GM12878 (cell line): Measurements from ENCODE around the gene DNAJC11. TPM values are rescaled to one million over a fixed set of nuclear protein-coding genes. Genes with fewer than 3 reads are reported as not detected.

ENCODE experiments used
- ATAC-seq: fragments of 200-7000 bp; cut with Tn5 transposase; 3 replicates; pipeline ENCODE4 v1.9.1; 2020; ENCODE audit warnings: mild to moderate bottlenecking, moderate library complexity
- BruUV-seq: library from RNA; stranded (reverse); fragments of 400-500 nt; replicated peaks from 2 replicates; lab custom pipeline; 2021; lab: Mats Ljungman, UMichigan
- CTCF ChIA-PET: fragments of 300-600 bp; sonication (Branson Sonifier 250); formaldehyde crosslinking; extraction: SDS; loops from one replicate; lab custom pipeline; 2021; ENCODE audit warnings: inconsistent platforms; lab: Yijun Ruan, JAX
- POLR2A ChIA-PET: fragments of 350-600 bp; formaldehyde crosslinking; extraction: SDS; loops from one replicate; lab custom pipeline; 2021; ENCODE audit warnings: inconsistent platforms; lab: Charles Lee
- RAD21 ChIA-PET: fragments of 300-600 bp; sonication (Branson Sonifier 250); formaldehyde crosslinking; loops from one replicate; lab custom pipeline; 2023; ENCODE audit warnings: antibody characterized with exemption; ENCODE audit not compliant: unreplicated experiment; lab: Charles Lee
- SMC1A ChIA-PET: fragments of 300-600 bp; sonication (Branson Sonifier 250); formaldehyde crosslinking; loops from one replicate; lab custom pipeline; 2023; ENCODE audit not compliant: unreplicated experiment, uncharacterized antibody; lab: Charles Lee
- DNase-seq: peaks from one replicate; pipeline ENCODE4 v3.0.0-alpha.2; 2011; ENCODE audit warnings: low read depth, low spot score
- FAIRE-seq: peaks from 3 replicates; lab custom pipeline; 2011; peaks lifted over from hg19 to GRCh38; lab: Jason Lieb, UNC
- H2AFZ ChIP-seq: 2 replicates; pipeline ENCODE4 v1.6.0; 2011; ENCODE audit warnings: low read depth, low read length, control low read depth; ENCODE audit not compliant: control insufficient read depth
- H3K27ac ChIP-seq: 2 replicates; pipeline ENCODE4 v1.5.1; 2011; ENCODE audit warnings: control low read depth; ENCODE audit not compliant: control insufficient read depth, insufficient read depth
- H3K27me3 ChIP-seq, 2 experiments: replicated peaks in 1 of 2; 2 replicates each; pipeline versions ENCODE4 v1.6.0 to v1.6.1; 2011; ENCODE audit warnings: low read length in 1 of 2; ENCODE audit not compliant: control insufficient read depth in 2 of 2, insufficient read depth in 2 of 2
- H3K36me3 ChIP-seq, 2 experiments: 2 replicates each; pipeline ENCODE4 v1.5.1; 2011; ENCODE audit warnings: low read length in 1 of 2; ENCODE audit not compliant: control insufficient read depth in 2 of 2, insufficient read depth in 2 of 2
- H3K4me1 ChIP-seq: 2 replicates; pipeline ENCODE4 v1.6.1; 2011; ENCODE audit warnings: mild to moderate bottlenecking, low read length, moderate library complexity, mixed read lengths; ENCODE audit not compliant: control insufficient read depth, insufficient read depth
- H3K4me2 ChIP-seq: 2 replicates; pipeline ENCODE4 v1.6.0; 2011; ENCODE audit warnings: control low read depth; ENCODE audit not compliant: control insufficient read depth, insufficient read depth
- H3K4me3 ChIP-seq: fragments of 200-600 bp; sonication (generic); 2 replicates; pipeline ENCODE4 v1.5.1; 2016
- H3K79me2 ChIP-seq: 2 replicates; pipeline ENCODE4 v1.6.0; 2011; ENCODE audit warnings: low read length; ENCODE audit not compliant: control insufficient read depth, insufficient read depth
- H3K9ac ChIP-seq: 2 replicates; pipeline ENCODE4 v1.8.0; 2011; ENCODE audit warnings: low read length, control low read depth, mixed read lengths; ENCODE audit not compliant: control insufficient read depth, insufficient read depth
- H3K9me3 ChIP-seq: replicated peaks from 3 replicates; pipeline ENCODE4 v1.5.1; 2011; ENCODE audit warnings: mild to moderate bottlenecking, low read length; ENCODE audit not compliant: control insufficient read depth, insufficient read depth
- H4K20me1 ChIP-seq: 2 replicates; pipeline ENCODE4 v1.6.0; 2011; ENCODE audit not compliant: control insufficient read depth, insufficient read depth
- ASH2L ChIP-seq: fragments of 300-600, 200-600 bp; sonication (generic); IDR thresholded peaks from 2 replicates; pipeline ENCODE4 v1.6.1; 2017; ENCODE audit warnings: low read depth, mild to moderate bottlenecking, borderline replicate concordance
- EGR1 ChIP-seq, 2 experiments: IDR thresholded peaks; 1 replicate in 1 of 2; 2 replicates in 1 of 2; pipeline ENCODE4 v1.6.1; 2011 to 2012; ENCODE audit warnings: low read depth in 2 of 2, low read length in 2 of 2, borderline replicate concordance in 1 of 2, mild to moderate bottlenecking in 1 of 2, moderate library complexity in 1 of 2
- JUNB ChIP-seq: IDR thresholded peaks from 2 replicates; pipeline ENCODE4 v1.6.1; 2016; ENCODE audit warnings: antibody characterized with exemption, mild to moderate bottlenecking
- MEF2A ChIP-seq: IDR thresholded peaks from 2 replicates; pipeline ENCODE4 v1.6.1; 2011; ENCODE audit warnings: low read depth, mild to moderate bottlenecking, low read length, moderate library complexity; ENCODE audit not compliant: insufficient read depth
- NR2F1 ChIP-seq: fragments of 450-650 bp; conservative IDR thresholded peaks from 2 replicates; pipeline ENCODE4 v1.6.1; 2017; ENCODE audit warnings: mild to moderate bottlenecking
- RAD51 ChIP-seq: fragments of 450-650 bp; IDR thresholded peaks from 2 replicates; pipeline ENCODE4 v1.6.1; 2016; ENCODE audit warnings: moderate library complexity, mild to moderate bottlenecking, inconsistent platforms
- RUNX3 ChIP-seq: IDR thresholded peaks from 2 replicates; pipeline ENCODE4 v1.6.1; 2012; ENCODE audit warnings: low read length, inconsistent platforms
- SPI1 ChIP-seq: IDR thresholded peaks from 2 replicates; pipeline ENCODE4 v1.6.1; 2011; ENCODE audit warnings: low read depth, mild to moderate bottlenecking, low read length, moderate library complexity, borderline replicate concordance; ENCODE audit not compliant: insufficient read depth
- SUPT20H ChIP-seq: IDR thresholded peaks from 2 replicates; pipeline ENCODE4 v1.6.1; 2011; ENCODE audit warnings: low read depth, mild to moderate bottlenecking, low read length, moderate library complexity, borderline replicate concordance; ENCODE audit not compliant: control insufficient read depth
- TAF1 ChIP-seq: IDR thresholded peaks from 2 replicates; pipeline ENCODE4 v1.6.1; 2011; ENCODE audit warnings: mild to moderate bottlenecking, low read depth, low read length, borderline replicate concordance
- WGBS: methylation state at CpG from one replicate; pipeline ENCODE4 v1.1.6; 2016; ENCODE audit warnings: low lambda C conversion rate; ENCODE audit not compliant: insufficient replicate concordance, insufficient coverage; ENCODE audit errors: missing lambda C conversion rate; 5-methylcytosine and 5-hydroxymethylcytosine counted together
- in situ Hi-C: fragments of 300-500 bp; cut with MboI; formaldehyde crosslinking; loops from 9 replicates; pipeline ENCODE4 v1.14.3; 2018; ENCODE audit warnings: mixed read lengths
- intact Hi-C: fragments of 100-400 bp; cut with micrococcal nuclease; formaldehyde crosslinking; loops from one replicate; pipeline ENCODE4 v1.14.2; 2022; ENCODE audit not compliant: unreplicated experiment
- polyA plus RNA-seq, 11 experiments: library from polyadenylated mRNA; depleted of rRNA in 4 of 11; unstranded in 6 of 11; stranded (reverse) in 5 of 11; fragments of >200 nt; fragmentation: Nextera tagmentation in 4 of 11; fragmentation: Illumina TruSeq in 1 of 11; extraction: Ambion mirVana in 4 of 11; extraction: Trizol in 1 of 11; gene quantifications; 1 replicate in 1 of 11; 2 replicates in 10 of 11; pipeline versions ENCODE4 v1.2.1 to v1.2.3, GENCODE V29; 2011 to 2016; ENCODE audit warnings: inconsistent platforms in 2 of 11, missing spikeins in 2 of 11, low read depth in 1 of 11
- total RNA-seq, 4 experiments: library from RNA; depleted of rRNA in 3 of 4; stranded (reverse); fragments of >200 nt in 3 of 4; fragmentation: Illumina TruSeq in 1 of 4; extraction: Trizol in 1 of 4; gene quantifications; 2 replicates each; pipeline versions ENCODE4 v1.2.1 to v1.2.3, GENCODE V29; 2013 to 2021
- TF ChIP-seq, protein P1 (sequence below): IDR thresholded peaks from 2 replicates; pipeline ENCODE4 v1.6.1; 2011; ENCODE audit warnings: low read depth, low read length, improper control_type of control experiment, borderline replicate concordance
- TF ChIP-seq, protein P2 (sequence below): fragments of 450-650 bp; conservative IDR thresholded peaks from 2 replicates; pipeline ENCODE4 v1.6.1; 2017; ENCODE audit warnings: mild to moderate bottlenecking, moderate library complexity
- TF ChIP-seq, protein P3 (sequence below), 3 experiments: IDR thresholded peaks in 2 of 3; conservative IDR thresholded peaks in 1 of 3; 2 replicates each; pipeline ENCODE4 v1.5.1; 2011; ENCODE audit warnings: low read depth in 3 of 3, low read length in 3 of 3, mild to moderate bottlenecking in 3 of 3, control low read depth in 2 of 3, moderate library complexity in 2 of 3, inconsistent platforms in 1 of 3, mixed read lengths in 1 of 3; ENCODE audit not compliant: control insufficient read depth in 2 of 3, insufficient read depth in 1 of 3; ENCODE audit errors: extremely low read depth in 1 of 3

The DNAJC11 gene
- total and polyA plus RNA-seq, 10 of the 15 experiments (the other 5 are each of a cell fraction or from before 2014, with no cell fraction given) = 5.0 to 58.8 (median 39.5) TPM

DNA sequence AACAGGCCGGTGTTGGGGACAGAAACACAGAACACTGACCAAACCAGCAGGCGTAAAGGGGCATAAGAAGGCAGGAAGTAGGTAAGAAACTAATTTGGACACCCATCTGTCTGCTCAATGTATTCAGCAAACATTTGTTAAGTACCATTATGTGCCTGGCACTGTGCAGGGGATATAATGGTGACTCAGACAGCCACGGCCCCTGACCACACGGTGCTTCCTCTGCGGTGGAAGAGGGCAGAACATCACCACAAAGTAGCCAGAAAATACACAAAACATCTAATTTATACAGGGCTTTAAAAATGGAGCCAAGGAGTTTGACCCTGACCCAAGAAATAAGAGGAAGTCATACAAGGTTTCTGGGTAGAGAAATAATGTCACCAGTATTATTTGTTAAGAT, 12.9 kb downstream of the DNAJC11 start:
- no peak overlapping the region for H3K4me3 ChIP-seq
- POLR2A ChIA-PET = interaction anchor here (0.6 kb wide), 1 partner anchor 27 kb away, joined by 4 read pairs; no protein-coding TSS in a partner anchor
- no peak overlapping the region for H2AFZ ChIP-seq
- no peaks in the 10 kb centered on the region for H3K36me3 ChIP-seq
- H3K4me1 ChIP-seq = peaks cover 3% of the 10 kb centered on the region
- TF ChIP-seq RUNX3 = peak; percentile 75
- peak; percentile 30; the same call in 1 of the 2 replicates for TF ChIP-seq SPI1
- no peak for TF ChIP-seq EGR1 (IDR thresholded peaks at IDR 0.05; ENCODE audit: borderline replicate concordance in 1 of 2, low read depth in 2 of 2, low read length in 2 of 2)
- peak; percentile 83 for TF ChIP-seq NR2F1
- no peaks in the 10 kb centered on the region for H3K9me3 ChIP-seq
- no peak for DNase-seq
- BruUV-seq = no TSS peak
- no peaks in the 10 kb centered on the region for H4K20me1 ChIP-seq
- RAD21 ChIA-PET = no interaction called here
- in situ Hi-C loops = no loop called here
- no peaks in the 10 kb centered on the region for H3K27me3 ChIP-seq
- intact Hi-C loops = no loop called here
- H3K79me2 ChIP-seq = peaks cover 17% of the 10 kb centered on the region
- 11% methylated on average over 5 of the region's 5 CpGs for WGBS
- CTCF ChIA-PET = interaction anchor here (0.9 kb wide), 1 partner anchor 11 kb away, joined by 3 read pairs; no protein-coding TSS in a partner anchor
- ATAC-seq = peak; percentile 96
- SMC1A ChIA-PET = no interaction called here
- H3K27ac ChIP-seq = no peak overlapping the region
- H3K9ac ChIP-seq = no peak overlapping the region
- no peak overlapping the region for H3K4me2 ChIP-seq
- FAIRE-seq = no peak

DNA sequence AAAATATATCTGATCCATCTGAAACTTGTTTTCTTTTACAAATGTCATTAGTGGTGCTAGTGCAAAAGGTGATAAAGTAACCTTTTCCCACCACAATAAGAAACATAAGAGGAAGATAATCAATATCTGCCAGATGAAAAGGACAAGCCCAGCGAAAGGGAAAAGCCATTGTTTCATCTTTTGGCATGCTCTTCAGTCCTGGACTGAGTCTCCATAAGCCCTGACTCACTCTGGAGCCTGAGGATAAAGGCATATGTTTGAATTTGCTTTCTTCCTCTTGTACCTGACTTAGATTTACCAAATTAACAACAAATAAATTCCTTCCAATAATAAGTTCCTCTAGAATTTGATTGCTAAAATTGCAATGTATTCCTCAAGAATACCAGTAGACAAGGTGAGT, 13.6 kb downstream of the DNAJC11 start:
- Histone ChIP-seq H3K36me3 (no peaks in the 10 kb centered on the region; a peak in 1 of 4 replicates), H3K27me3 (no peaks in the 10 kb centered on the region), H3K79me2 (peaks cover 17% of the 10 kb centered on the region), H3K9me3 (no peaks in the 10 kb centered on the region), H3K9ac (no peak overlapping the region), H3K4me3 (no peak overlapping the region), H3K4me1 (peaks cover 3% of the 10 kb centered on the region), H4K20me1 (no peaks in the 10 kb centered on the region), H3K4me2 (no peak overlapping the region), H2AFZ (no peak overlapping the region), H3K27ac (no peak overlapping the region)
- ChIA-PET POLR2A (no interaction called here), SMC1A (no interaction called here), CTCF (no interaction called here), RAD21 (no interaction called here)
- DNase-seq = no peak
- 100% methylated on average over 1 of the region's 1 CpG for WGBS
- no TSS peak for BruUV-seq
- ATAC-seq = no peak
- intact Hi-C loops = no loop called here
- in situ Hi-C loops = no loop called here
- no peak for FAIRE-seq
- TF ChIP-seq MEF2A (no peak), SUPT20H (no peak), RAD51 (no peak), JUNB (no peak), ASH2L (no peak), TAF1 (no peak)
- TF ChIP-seq, protein P1, sequence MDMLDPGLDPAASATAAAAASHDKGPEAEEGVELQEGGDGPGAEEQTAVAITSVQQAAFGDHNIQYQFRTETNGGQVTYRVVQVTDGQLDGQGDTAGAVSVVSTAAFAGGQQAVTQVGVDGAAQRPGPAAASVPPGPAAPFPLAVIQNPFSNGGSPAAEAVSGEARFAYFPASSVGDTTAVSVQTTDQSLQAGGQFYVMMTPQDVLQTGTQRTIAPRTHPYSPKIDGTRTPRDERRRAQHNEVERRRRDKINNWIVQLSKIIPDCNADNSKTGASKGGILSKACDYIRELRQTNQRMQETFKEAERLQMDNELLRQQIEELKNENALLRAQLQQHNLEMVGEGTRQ = no peak
- TF ChIP-seq, protein P2, sequence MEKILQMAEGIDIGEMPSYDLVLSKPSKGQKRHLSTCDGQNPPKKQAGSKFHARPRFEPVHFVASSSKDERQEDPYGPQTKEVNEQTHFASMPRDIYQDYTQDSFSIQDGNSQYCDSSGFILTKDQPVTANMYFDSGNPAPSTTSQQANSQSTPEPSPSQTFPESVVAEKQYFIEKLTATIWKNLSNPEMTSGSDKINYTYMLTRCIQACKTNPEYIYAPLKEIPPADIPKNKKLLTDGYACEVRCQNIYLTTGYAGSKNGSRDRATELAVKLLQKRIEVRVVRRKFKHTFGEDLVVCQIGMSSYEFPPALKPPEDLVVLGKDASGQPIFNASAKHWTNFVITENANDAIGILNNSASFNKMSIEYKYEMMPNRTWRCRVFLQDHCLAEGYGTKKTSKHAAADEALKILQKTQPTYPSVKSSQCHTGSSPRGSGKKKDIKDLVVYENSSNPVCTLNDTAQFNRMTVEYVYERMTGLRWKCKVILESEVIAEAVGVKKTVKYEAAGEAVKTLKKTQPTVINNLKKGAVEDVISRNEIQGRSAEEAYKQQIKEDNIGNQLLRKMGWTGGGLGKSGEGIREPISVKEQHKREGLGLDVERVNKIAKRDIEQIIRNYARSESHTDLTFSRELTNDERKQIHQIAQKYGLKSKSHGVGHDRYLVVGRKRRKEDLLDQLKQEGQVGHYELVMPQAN = no peak
- TF ChIP-seq, protein P3, sequence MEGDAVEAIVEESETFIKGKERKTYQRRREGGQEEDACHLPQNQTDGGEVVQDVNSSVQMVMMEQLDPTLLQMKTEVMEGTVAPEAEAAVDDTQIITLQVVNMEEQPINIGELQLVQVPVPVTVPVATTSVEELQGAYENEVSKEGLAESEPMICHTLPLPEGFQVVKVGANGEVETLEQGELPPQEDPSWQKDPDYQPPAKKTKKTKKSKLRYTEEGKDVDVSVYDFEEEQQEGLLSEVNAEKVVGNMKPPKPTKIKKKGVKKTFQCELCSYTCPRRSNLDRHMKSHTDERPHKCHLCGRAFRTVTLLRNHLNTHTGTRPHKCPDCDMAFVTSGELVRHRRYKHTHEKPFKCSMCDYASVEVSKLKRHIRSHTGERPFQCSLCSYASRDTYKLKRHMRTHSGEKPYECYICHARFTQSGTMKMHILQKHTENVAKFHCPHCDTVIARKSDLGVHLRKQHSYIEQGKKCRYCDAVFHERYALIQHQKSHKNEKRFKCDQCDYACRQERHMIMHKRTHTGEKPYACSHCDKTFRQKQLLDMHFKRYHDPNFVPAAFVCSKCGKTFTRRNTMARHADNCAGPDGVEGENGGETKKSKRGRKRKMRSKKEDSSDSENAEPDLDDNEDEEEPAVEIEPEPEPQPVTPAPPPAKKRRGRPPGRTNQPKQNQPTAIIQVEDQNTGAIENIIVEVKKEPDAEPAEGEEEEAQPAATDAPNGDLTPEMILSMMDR (IDR thresholded peaks at IDR 0.05 in 2 of 3, conservative IDR thresholded peaks at IDR 0.05 in 1 of 3; ENCODE audit: control insufficient read depth in 2 of 3, extremely low read depth in 1 of 3, insufficient read depth in 1 of 3, low read depth in 3 of 3, low read length in 3 of 3) = no peak
